ENCODE results near the gene RNF114.
"Not testable (repeated sequence)": the region's sequence is repeated elsewhere in the genome, so short reads cannot be mapped to it uniquely, and the experiment has no call there.

GRCh38 chr20:49998478-49999188 is 62.4 kb downstream of the RNF114 start:
- TF ChIP-seq SIX5 (IDR thresholded peaks at IDR 0.05; ENCODE audit: low read depth, low read length, severe bottlenecking); EZH2 (IDR thresholded peaks at IDR 0.05; ENCODE audit: borderline replicate concordance, control insufficient read depth, low read depth, low read length); CTCF (IDR thresholded peaks at IDR 0.05 in 2 of 3, conservative IDR thresholded peaks at IDR 0.05 in 1 of 3; ENCODE audit: control insufficient read depth in 2 of 3, extremely low read depth in 1 of 3, insufficient read depth in 1 of 3, low read depth in 3 of 3, low read length in 3 of 3); DPF2 (IDR thresholded peaks at IDR 0.05): not testable (repeated sequence)

Data from GM12878 (cell line).